ENCODE measurements around the gene MLST8. TPM values are rescaled to one million over a fixed set of nuclear protein-coding genes. Genes with fewer than 3 reads are reported as not detected.
"Not testable (repeated sequence)": the region's sequence is repeated elsewhere in the genome, so short reads cannot be mapped to it uniquely, and the experiment has no call there.

The MLST8 gene
- total RNA-seq, 1 donor from 2014 or later, result 7.8 TPM

- Histone ChIP-seq H3K9me3 (ENCODE audit: control insufficient read depth in 3 of 3, low read length in 3 of 3) (no peaks in the 10 kb centered on the region), H3K4me1 (ENCODE audit: control insufficient read depth in 3 of 3, insufficient read depth in 3 of 3, low read length in 3 of 3) (peaks cover 0 to 11% (median 5%) of the 10 kb centered on the region in 3 donors), H3K36me3 (ENCODE audit: control insufficient read depth in 3 of 3, insufficient read depth in 3 of 3, low read length in 3 of 3) (no peaks in the 10 kb centered on the region), H3K27me3 (ENCODE audit: control insufficient read depth in 3 of 3, insufficient read depth in 3 of 3, low read length in 3 of 3) (peaks cover 38 to 41% (median 41%) of the 10 kb centered on the region in 3 donors), H3K27ac (ENCODE audit: low read depth, low read length) (no peak overlapping the region), H3K9ac (ENCODE audit: low read depth in 1 of 3, low read length in 3 of 3) (no peak overlapping the region), H3K4me3 (ENCODE audit: low read length in 3 of 3) (no peak overlapping the region)
These were observed 8.2 kb upstream of the MLST8 start for GRCh38 chr16:2196981-2197511.

DNA sequence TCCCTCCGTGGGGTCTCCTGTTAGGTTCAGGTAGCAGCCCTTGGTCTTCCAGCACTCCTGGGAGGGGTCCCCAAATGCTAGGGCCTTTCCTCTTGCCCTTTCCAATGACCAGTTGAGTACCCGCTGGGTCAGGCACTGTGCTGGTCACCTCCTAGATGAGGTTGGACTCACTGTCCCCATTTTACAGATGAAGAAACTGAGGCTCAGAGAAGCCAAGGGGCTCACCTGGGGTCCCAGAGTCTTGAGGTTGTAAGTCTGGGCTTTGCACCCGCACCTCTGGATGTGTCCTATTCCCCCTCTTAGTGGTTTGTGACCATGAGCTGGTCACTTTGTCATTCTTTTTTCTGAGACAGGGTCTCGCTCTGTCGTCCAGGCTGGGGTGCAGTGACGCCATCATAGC is 7.5 kb upstream of the MLST8 start:
- no peak overlapping the region for H3K4me3 ChIP-seq (ENCODE audit: low read length in 3 of 3)
- H3K9ac ChIP-seq (ENCODE audit: low read depth in 1 of 3, low read length in 3 of 3), result no peak overlapping the region
- no peaks in the 10 kb centered on the region for H3K9me3 ChIP-seq (ENCODE audit: control insufficient read depth in 3 of 3, low read length in 3 of 3)
- no peak overlapping the region for H3K27ac ChIP-seq (ENCODE audit: low read depth, low read length)
- H3K27me3 ChIP-seq (ENCODE audit: control insufficient read depth in 3 of 3, insufficient read depth in 3 of 3, low read length in 3 of 3), result peaks cover 38 to 41% (median 41%) of the 10 kb centered on the region in 3 donors
- no peaks in the 10 kb centered on the region for H3K36me3 ChIP-seq (ENCODE audit: control insufficient read depth in 3 of 3, insufficient read depth in 3 of 3, low read length in 3 of 3)
- H3K4me1 ChIP-seq (ENCODE audit: control insufficient read depth in 3 of 3, insufficient read depth in 3 of 3, low read length in 3 of 3), result peaks cover 0 to 11% (median 5%) of the 10 kb centered on the region in 3 donors

GRCh38 chr16:2198283-2198682 is 7.0 kb upstream of the MLST8 start:
- H3K27me3 ChIP-seq (ENCODE audit: control insufficient read depth in 3 of 3, insufficient read depth in 3 of 3, low read length in 3 of 3), result peaks cover 38 to 41% (median 41%) of the 10 kb centered on the region in 3 donors

DNA sequence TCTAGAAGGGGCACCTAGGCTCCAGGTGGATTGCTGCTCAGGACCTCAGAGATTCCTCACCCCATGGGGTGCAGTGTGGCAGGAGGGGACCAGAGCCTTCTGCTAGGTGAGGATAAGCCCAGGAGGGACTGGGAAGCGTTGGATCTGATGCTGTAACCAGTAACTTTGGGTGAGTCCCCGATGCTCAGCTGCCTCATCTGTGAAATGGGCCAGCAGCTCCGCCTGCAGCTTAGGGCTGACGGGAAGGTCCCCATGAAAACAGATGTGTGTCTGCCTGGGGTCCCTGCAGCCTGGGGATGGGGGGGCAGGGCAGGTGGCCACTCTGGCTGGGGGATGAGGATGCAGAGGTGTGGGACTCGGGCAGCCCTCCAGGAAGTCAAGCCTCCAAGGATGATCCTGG is 6.2 kb upstream of the MLST8 start:
- H3K9me3 ChIP-seq (ENCODE audit: control insufficient read depth in 3 of 3, low read length in 3 of 3), result no peaks in the 10 kb centered on the region
- H3K4me3 ChIP-seq (ENCODE audit: low read length in 3 of 3), result no peak overlapping the region
- no peak overlapping the region for H3K9ac ChIP-seq (ENCODE audit: low read depth in 1 of 3, low read length in 3 of 3)

More at GRCh38 chr16:2198283-2198682, 7.0 kb upstream of the MLST8 start:
- H3K36me3 ChIP-seq (ENCODE audit: control insufficient read depth in 3 of 3, insufficient read depth in 3 of 3, low read length in 3 of 3), result no peaks in the 10 kb centered on the region
- H3K9me3 ChIP-seq (ENCODE audit: control insufficient read depth in 3 of 3, low read length in 3 of 3), result no peaks in the 10 kb centered on the region
- H3K4me3 ChIP-seq (ENCODE audit: low read length in 3 of 3), result no peak overlapping the region
- no peak overlapping the region for H3K9ac ChIP-seq (ENCODE audit: low read depth in 1 of 3, low read length in 3 of 3)
- peaks cover 0 to 11% (median 5%) of the 10 kb centered on the region in 3 donors for H3K4me1 ChIP-seq (ENCODE audit: control insufficient read depth in 3 of 3, insufficient read depth in 3 of 3, low read length in 3 of 3)
- H3K27ac ChIP-seq (ENCODE audit: low read depth, low read length), result no peak overlapping the region

GRCh38 chr16:2199621-2200139 is 5.6 kb upstream of the MLST8 start:
- H3K9me3 ChIP-seq (ENCODE audit: control insufficient read depth in 3 of 3, low read length in 3 of 3), result no peaks in the 10 kb centered on the region
- peaks cover 2 to 15% (median 7%) of the 10 kb centered on the region in 3 donors for H3K4me1 ChIP-seq (ENCODE audit: control insufficient read depth in 3 of 3, insufficient read depth in 3 of 3, low read length in 3 of 3)
- H3K27me3 ChIP-seq (ENCODE audit: control insufficient read depth in 3 of 3, insufficient read depth in 3 of 3, low read length in 3 of 3), result peaks cover 25 to 29% (median 27%) of the 10 kb centered on the region in 3 donors
- no peak overlapping the region for H3K27ac ChIP-seq (ENCODE audit: low read depth, low read length)
- H3K36me3 ChIP-seq (ENCODE audit: control insufficient read depth in 3 of 3, insufficient read depth in 3 of 3, low read length in 3 of 3), result no peaks in the 10 kb centered on the region
- H3K4me3 ChIP-seq (ENCODE audit: low read length in 3 of 3), result no peak overlapping the region
- H3K9ac ChIP-seq (ENCODE audit: low read depth in 1 of 3, low read length in 3 of 3), result no peak overlapping the region

More for the DNA sequence above, 6.2 kb upstream of the MLST8 start:
- H3K27me3 ChIP-seq (ENCODE audit: control insufficient read depth in 3 of 3, insufficient read depth in 3 of 3, low read length in 3 of 3), result peaks cover 30 to 35% (median 32%) of the 10 kb centered on the region in 3 donors
- H3K4me1 ChIP-seq (ENCODE audit: control insufficient read depth in 3 of 3, insufficient read depth in 3 of 3, low read length in 3 of 3), result peaks cover 0 to 11% (median 5%) of the 10 kb centered on the region in 3 donors
- no peaks in the 10 kb centered on the region for H3K36me3 ChIP-seq (ENCODE audit: control insufficient read depth in 3 of 3, insufficient read depth in 3 of 3, low read length in 3 of 3)
- no peak overlapping the region for H3K27ac ChIP-seq (ENCODE audit: low read depth, low read length)

DNA sequence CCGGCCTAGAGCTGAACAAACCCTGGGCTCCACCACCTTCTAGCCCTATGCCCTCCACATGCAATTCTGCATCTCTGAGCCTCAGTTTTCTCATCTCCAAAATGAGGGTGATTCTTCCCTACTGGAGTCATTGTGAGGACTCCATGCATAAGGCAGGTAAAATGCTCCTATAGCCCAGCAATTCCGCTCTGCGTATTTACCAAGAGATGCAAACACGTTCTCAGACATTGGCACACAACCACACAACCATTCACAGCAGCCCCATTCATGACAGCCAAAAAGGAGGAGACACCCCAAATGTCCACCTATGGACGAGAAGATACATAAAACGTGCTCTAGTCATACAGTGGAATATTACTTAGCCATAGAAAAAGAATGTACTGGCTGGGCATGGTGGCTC is 4.9 kb upstream of the MLST8 start:
- Histone ChIP-seq H3K36me3 (ENCODE audit: control insufficient read depth in 3 of 3, insufficient read depth in 3 of 3, low read length in 3 of 3) (no peaks in the 10 kb centered on the region), H3K9me3 (ENCODE audit: control insufficient read depth in 3 of 3, low read length in 3 of 3) (no peaks in the 10 kb centered on the region), H3K27me3 (ENCODE audit: control insufficient read depth in 3 of 3, insufficient read depth in 3 of 3, low read length in 3 of 3) (peaks cover 18 to 22% (median 20%) of the 10 kb centered on the region in 3 donors), H3K4me3 (ENCODE audit: low read length in 3 of 3) (no peak overlapping the region), H3K27ac (ENCODE audit: low read depth, low read length) (no peak overlapping the region), H3K9ac (ENCODE audit: low read depth in 1 of 3, low read length in 3 of 3) (no peak overlapping the region), H3K4me1 (ENCODE audit: control insufficient read depth in 3 of 3, insufficient read depth in 3 of 3, low read length in 3 of 3) (peaks cover 5 to 13% (median 9%) of the 10 kb centered on the region in 3 donors)

DNA sequence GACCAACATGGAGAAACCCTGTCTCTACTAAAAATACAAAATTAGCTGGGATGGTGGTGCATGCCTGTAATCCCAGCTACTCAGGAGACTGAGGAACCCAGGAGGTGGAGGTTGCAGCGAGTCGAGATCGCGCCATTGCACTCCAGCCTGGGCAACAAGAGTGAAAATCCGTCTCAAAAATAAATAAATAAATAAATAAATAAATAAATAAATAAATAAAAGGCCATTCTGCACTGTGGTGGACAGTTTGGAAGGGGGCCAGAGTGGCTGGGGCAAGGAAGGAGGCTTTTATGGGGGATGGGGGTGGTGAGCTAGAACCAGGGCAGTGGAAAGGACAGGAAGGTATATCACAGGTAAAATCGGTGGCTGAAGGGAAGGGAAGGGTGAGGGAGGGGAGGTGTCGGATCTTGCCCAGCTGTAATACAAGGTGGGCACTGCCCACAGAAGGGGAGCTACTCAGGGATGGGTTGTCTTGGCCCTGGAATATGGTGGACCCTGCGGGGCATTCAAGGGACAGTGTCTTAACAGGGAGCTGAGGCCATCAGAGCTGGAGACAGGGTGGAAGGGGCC is 2.0 kb upstream of the MLST8 start:
- not testable (repeated sequence) for H3K9ac ChIP-seq (ENCODE audit: low read depth in 1 of 3, low read length in 3 of 3); H3K27me3 ChIP-seq (ENCODE audit: control insufficient read depth in 3 of 3, insufficient read depth in 3 of 3, low read length in 3 of 3); H3K27ac ChIP-seq (ENCODE audit: low read depth, low read length); H3K9me3 ChIP-seq (ENCODE audit: control insufficient read depth in 3 of 3, low read length in 3 of 3); H3K4me3 ChIP-seq (ENCODE audit: low read length in 3 of 3)
- Histone ChIP-seq H3K4me1 (ENCODE audit: control insufficient read depth in 3 of 3, insufficient read depth in 3 of 3, low read length in 3 of 3) (peaks cover 19 to 28% (median 25%) of the 10 kb centered on the region in 3 donors), H3K36me3 (ENCODE audit: control insufficient read depth in 3 of 3, insufficient read depth in 3 of 3, low read length in 3 of 3) (peaks cover 14 to 17% (median 15%) of the 10 kb centered on the region in 3 donors)

- Histone ChIP-seq H3K9ac (ENCODE audit: low read depth in 1 of 3, low read length in 3 of 3) (peak overlapping the region; percentile 94 to 100 (median 98)), H3K27ac (ENCODE audit: low read depth, low read length) (peak overlapping the region; percentile 90)
These were observed 694 bp upstream of the MLST8 start for GRCh38 chr16:2204416-2205103.

GRCh38 chr16:2205967-2206313 is 686 bp downstream of the MLST8 start:
- H3K9ac ChIP-seq (ENCODE audit: low read depth in 1 of 3, low read length in 3 of 3), result peak overlapping the region; percentile 94 to 100 (median 98)
- H3K4me1 ChIP-seq (ENCODE audit: control insufficient read depth in 3 of 3, insufficient read depth in 3 of 3, low read length in 3 of 3), result peaks cover 35 to 48% (median 40%) of the 10 kb centered on the region in 3 donors
- no peaks in the 10 kb centered on the region for H3K27me3 ChIP-seq (ENCODE audit: control insufficient read depth in 3 of 3, insufficient read depth in 3 of 3, low read length in 3 of 3)
- H3K27ac ChIP-seq (ENCODE audit: low read depth, low read length), result peak overlapping the region; percentile 90
- peak overlapping the region; percentile 92 to 99 (median 93) for H3K4me3 ChIP-seq (ENCODE audit: low read length in 3 of 3)
- no peaks in the 10 kb centered on the region for H3K9me3 ChIP-seq (ENCODE audit: control insufficient read depth in 3 of 3, low read length in 3 of 3)
- H3K36me3 ChIP-seq (ENCODE audit: control insufficient read depth in 3 of 3, insufficient read depth in 3 of 3, low read length in 3 of 3), result peaks cover 27 to 35% (median 28%) of the 10 kb centered on the region in 3 donors

More at GRCh38 chr16:2204416-2205103, 694 bp upstream of the MLST8 start:
- peaks cover 25 to 34% (median 27%) of the 10 kb centered on the region in 3 donors for H3K4me1 ChIP-seq (ENCODE audit: control insufficient read depth in 3 of 3, insufficient read depth in 3 of 3, low read length in 3 of 3)
- H3K4me3 ChIP-seq (ENCODE audit: low read length in 3 of 3), result peak overlapping the region; percentile 80 to 99 (median 93)
- H3K36me3 ChIP-seq (ENCODE audit: control insufficient read depth in 3 of 3, insufficient read depth in 3 of 3, low read length in 3 of 3), result peaks cover 23 to 29% (median 28%) of the 10 kb centered on the region in 3 donors
- H3K9me3 ChIP-seq (ENCODE audit: control insufficient read depth in 3 of 3, low read length in 3 of 3), result no peaks in the 10 kb centered on the region
- no peaks in the 10 kb centered on the region for H3K27me3 ChIP-seq (ENCODE audit: control insufficient read depth in 3 of 3, insufficient read depth in 3 of 3, low read length in 3 of 3)

GRCh38 chr16:2206420-2206779 is 1.1 kb downstream of the MLST8 start:
- H3K4me1 ChIP-seq (ENCODE audit: control insufficient read depth in 3 of 3, insufficient read depth in 3 of 3, low read length in 3 of 3), result peaks cover 39 to 53% (median 45%) of the 10 kb centered on the region in 3 donors
- no peaks in the 10 kb centered on the region for H3K27me3 ChIP-seq (ENCODE audit: control insufficient read depth in 3 of 3, insufficient read depth in 3 of 3, low read length in 3 of 3)
- peak overlapping the region; percentile 94 to 100 (median 98) for H3K9ac ChIP-seq (ENCODE audit: low read depth in 1 of 3, low read length in 3 of 3)
- peaks cover 27 to 35% (median 28%) of the 10 kb centered on the region in 3 donors for H3K36me3 ChIP-seq (ENCODE audit: control insufficient read depth in 3 of 3, insufficient read depth in 3 of 3, low read length in 3 of 3)
- H3K27ac ChIP-seq (ENCODE audit: low read depth, low read length), result no peak overlapping the region
- H3K4me3 ChIP-seq (ENCODE audit: low read length in 3 of 3), result peak overlapping the region; percentile 92 to 99 (median 93)
- no peaks in the 10 kb centered on the region for H3K9me3 ChIP-seq (ENCODE audit: control insufficient read depth in 3 of 3, low read length in 3 of 3)

All from skeletal muscle tissue (tissue), 4 donors.